Measurements from ENCODE around the gene MCC.

DNA sequence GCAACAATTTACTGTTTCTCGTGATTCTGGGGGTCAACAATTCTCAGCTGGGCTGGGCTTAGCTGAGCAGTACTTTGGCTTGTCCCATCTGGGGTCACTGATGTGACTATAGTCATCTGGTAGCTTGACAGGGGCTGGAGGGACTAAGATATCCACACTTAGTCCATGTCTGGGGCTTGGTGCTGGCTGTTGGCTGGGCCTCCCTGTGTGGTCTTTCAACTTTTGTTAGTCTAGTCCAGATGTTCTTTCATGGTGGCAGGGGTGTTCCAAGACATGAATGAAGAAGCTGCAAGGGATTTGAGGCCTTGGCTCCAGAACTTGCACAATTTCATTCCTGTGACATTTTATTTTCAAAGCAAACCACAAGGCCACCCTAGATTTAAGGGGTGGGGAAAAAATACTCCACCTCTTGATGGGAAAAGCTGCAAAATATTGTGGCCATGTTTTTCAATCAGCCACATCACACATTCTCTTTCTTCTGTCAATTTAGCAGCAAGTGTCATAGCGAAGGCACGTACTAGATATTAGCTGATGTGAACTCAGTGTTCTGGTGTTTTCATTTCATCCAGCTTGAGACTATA is 112.7 kb downstream of the MCC start:
- TF ChIP-seq, protein P1, sequence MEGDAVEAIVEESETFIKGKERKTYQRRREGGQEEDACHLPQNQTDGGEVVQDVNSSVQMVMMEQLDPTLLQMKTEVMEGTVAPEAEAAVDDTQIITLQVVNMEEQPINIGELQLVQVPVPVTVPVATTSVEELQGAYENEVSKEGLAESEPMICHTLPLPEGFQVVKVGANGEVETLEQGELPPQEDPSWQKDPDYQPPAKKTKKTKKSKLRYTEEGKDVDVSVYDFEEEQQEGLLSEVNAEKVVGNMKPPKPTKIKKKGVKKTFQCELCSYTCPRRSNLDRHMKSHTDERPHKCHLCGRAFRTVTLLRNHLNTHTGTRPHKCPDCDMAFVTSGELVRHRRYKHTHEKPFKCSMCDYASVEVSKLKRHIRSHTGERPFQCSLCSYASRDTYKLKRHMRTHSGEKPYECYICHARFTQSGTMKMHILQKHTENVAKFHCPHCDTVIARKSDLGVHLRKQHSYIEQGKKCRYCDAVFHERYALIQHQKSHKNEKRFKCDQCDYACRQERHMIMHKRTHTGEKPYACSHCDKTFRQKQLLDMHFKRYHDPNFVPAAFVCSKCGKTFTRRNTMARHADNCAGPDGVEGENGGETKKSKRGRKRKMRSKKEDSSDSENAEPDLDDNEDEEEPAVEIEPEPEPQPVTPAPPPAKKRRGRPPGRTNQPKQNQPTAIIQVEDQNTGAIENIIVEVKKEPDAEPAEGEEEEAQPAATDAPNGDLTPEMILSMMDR (IDR thresholded peaks at IDR 0.05): no peak
- no peak for TF ChIP-seq EZH2 (IDR thresholded peaks at IDR 0.05)
